Measurements from ENCODE around the gene CHMP5. TPM values are rescaled to one million over a fixed set of nuclear protein-coding genes. Genes with fewer than 3 reads are reported as not detected.

Gene CHMP5
- total RNA-seq, 1 donor from 2014 or later, result 76.7 TPM

DNA sequence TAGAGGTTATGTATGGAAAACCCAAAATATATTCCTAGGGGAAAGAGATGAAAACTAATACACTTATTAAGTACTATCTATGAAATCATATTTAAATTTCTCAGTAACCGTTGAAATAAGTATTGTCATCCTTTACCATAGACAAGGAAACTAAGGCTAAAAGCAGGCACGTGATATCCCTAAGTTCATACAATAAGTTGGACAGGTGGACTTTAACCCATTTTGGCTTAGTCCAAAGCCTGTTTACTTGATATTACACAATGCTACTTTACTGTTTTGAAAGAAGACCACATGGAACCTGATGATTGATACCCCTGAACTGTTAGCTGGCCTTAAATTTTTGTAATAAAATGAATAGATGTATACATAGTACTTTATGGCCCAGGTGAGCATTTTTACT is 28.9 kb downstream of the CHMP5 start:
- DNase-seq (ENCODE audit: low read depth), result no peak
- H3K4me3 ChIP-seq (ENCODE audit: low read depth, low read length), result no peak overlapping the region
- TF ChIP-seq, protein P1, sequence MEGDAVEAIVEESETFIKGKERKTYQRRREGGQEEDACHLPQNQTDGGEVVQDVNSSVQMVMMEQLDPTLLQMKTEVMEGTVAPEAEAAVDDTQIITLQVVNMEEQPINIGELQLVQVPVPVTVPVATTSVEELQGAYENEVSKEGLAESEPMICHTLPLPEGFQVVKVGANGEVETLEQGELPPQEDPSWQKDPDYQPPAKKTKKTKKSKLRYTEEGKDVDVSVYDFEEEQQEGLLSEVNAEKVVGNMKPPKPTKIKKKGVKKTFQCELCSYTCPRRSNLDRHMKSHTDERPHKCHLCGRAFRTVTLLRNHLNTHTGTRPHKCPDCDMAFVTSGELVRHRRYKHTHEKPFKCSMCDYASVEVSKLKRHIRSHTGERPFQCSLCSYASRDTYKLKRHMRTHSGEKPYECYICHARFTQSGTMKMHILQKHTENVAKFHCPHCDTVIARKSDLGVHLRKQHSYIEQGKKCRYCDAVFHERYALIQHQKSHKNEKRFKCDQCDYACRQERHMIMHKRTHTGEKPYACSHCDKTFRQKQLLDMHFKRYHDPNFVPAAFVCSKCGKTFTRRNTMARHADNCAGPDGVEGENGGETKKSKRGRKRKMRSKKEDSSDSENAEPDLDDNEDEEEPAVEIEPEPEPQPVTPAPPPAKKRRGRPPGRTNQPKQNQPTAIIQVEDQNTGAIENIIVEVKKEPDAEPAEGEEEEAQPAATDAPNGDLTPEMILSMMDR (conservative IDR thresholded peaks at IDR 0.05; ENCODE audit: low read depth, low read length), result no peak

DNA sequence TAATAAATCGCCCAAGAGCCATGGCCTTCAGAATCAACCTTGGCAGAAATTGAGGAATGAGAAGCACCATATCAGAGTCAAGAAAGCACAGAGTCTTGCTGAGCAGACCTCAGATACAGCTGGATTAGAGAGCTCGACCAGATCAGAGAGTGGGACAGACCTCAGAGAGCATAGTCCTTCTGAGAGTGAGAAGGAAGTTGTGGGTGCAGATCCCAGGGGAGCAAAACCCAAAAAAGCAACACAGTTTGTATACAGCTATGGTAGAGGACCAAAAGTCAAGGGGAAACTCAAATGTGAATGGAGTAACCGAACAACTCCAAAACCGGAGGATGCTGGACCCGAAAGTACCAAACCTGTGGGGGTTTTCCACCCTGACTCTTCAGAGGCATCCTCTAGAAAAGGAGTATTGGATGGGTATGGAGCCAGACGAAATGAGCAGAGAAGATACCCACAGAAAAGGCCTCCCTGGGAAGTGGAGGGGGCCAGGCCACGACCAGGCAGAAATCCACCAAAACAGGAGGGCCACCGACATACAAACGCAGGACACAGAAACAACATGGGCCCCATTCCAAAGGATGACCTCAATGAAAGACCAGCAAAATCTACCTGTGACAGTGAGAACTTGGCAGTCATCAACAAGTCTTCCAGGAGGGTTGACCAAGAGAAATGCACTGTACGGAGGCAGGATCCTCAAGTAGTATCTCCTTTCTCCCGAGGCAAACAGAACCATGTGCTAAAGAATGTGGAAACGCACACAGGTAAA is 30.0 kb downstream of the CHMP5 start:
- TF ChIP-seq, protein P1 (conservative IDR thresholded peaks at IDR 0.05; ENCODE audit: low read depth, low read length), result no peak
- no peak overlapping the region for H3K4me3 ChIP-seq (ENCODE audit: low read depth, low read length)
- DNase-seq (ENCODE audit: low read depth), result no peak

DNA sequence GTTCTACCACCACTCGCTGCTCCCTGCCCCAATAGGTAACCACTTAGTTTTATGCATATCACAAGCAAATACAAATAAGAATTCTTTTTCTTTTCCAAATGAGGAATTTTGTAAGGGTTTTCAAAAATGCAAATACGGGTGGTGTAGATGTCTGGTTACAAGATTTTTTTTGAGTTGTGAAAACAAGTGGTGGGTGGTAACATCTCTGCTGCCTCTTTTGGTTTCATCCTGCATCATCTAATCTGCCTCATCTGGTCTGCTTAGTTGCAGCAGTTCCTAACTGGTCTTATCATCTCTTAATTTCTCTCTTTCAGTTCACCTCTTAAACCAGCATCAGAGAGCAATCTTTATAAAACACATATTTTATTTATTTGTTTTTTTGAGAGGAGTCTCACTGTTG is 30.7 kb downstream of the CHMP5 start:
- no peak for DNase-seq (ENCODE audit: low read depth)
- TF ChIP-seq, protein P1 (conservative IDR thresholded peaks at IDR 0.05; ENCODE audit: low read depth, low read length), result no peak
- no peak overlapping the region for H3K4me3 ChIP-seq (ENCODE audit: low read depth, low read length)

DNA sequence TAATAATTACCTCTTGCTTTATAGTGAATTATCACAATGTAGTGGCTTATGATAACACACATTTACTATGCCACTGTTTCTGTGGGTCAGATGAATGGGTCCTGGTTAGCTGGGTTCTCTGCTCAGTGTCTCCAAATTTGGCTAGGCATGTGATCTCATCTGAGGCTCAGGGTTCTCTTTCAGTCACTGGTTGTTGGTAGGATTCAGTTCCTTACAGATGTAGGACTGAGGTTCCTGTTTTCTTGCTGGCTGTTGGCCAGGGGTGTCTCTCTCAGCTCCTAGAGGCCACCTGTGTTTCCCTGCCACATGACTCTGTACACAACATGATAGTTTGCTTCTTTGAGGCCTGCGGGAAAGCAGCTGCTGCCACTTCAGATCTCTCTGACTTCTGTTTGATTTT is 32.6 kb downstream of the CHMP5 start:
- DNase-seq (ENCODE audit: low read depth), result no peak
- TF ChIP-seq, protein P1 (conservative IDR thresholded peaks at IDR 0.05; ENCODE audit: low read depth, low read length), result no peak
- no peak overlapping the region for H3K4me3 ChIP-seq (ENCODE audit: low read depth, low read length)

DNA sequence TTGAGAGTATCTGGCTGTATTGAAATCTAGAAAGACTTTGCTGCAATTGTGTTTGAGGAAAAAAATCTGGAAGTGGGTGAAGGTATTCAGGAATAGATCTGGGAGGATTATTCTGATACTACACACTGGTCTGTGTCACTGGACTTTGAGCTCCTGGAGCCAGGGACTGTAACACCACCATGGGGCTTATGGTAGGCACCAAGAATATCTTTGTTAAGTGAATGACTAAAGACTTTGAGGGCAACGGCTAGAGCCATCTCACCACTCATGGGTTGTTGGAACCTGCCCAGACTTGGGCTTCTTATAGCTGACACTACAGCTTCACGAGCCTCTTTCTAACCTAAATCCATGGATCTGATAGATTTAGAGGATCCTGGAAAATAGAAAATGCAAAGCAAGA is 35.7 kb downstream of the CHMP5 start:
- DNase-seq (ENCODE audit: low read depth), result no peak
- TF ChIP-seq, protein P1 (conservative IDR thresholded peaks at IDR 0.05; ENCODE audit: low read depth, low read length), result no peak

DNA sequence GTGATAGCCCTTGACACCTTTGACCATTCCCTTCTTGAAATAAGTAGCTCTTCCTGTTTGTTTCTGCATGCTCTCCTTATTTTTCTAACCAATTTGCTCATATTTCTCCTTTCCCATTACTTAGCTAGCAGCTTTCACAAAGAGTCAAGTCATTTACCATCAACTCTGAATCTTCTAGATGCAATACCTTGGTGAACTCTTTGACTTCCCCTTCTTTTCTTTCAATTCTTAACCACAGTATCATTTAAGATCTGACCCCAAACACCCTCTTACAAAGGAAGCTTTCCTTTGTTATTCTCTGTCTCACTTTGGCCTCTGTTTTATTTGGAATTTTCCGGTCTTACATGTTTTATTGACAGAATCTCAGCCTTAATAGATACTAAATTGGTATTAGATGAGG is 39.5 kb downstream of the CHMP5 start:
- DNase-seq (ENCODE audit: low read depth), result no peak
- no peak overlapping the region for H3K4me3 ChIP-seq (ENCODE audit: low read depth, low read length)
- TF ChIP-seq, protein P1 (conservative IDR thresholded peaks at IDR 0.05; ENCODE audit: low read depth, low read length), result no peak

More for the DNA sequence above, 35.7 kb downstream of the CHMP5 start:
- H3K4me3 ChIP-seq (ENCODE audit: low read depth, low read length), result no peak overlapping the region

DNA sequence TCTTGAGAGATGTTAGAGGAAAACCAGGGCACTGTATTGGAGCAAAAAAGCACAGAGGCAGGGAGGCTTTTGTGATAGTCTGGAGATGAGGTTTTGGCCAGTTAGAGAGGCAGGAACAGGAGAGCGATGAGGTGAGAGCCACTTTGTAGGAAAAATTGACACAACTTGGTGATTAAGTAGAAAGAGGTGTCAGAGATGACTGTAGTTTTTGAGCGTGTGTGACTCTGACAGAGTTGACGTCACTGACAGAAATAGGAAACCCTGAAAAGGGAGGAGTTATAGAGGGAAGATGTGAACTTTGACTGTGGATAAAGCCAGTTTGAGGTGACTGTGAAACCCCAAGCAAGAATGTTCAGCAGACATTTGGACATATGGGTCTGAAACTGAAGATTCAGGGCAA is 41.2 kb downstream of the CHMP5 start:
- DNase-seq (ENCODE audit: low read depth), result no peak
- TF ChIP-seq, protein P1 (conservative IDR thresholded peaks at IDR 0.05; ENCODE audit: low read depth, low read length), result no peak
- no peak overlapping the region for H3K4me3 ChIP-seq (ENCODE audit: low read depth, low read length)

Data from epithelial cell of proximal tubule (primary cell).